Ovary (tissue), 9 donors: ENCODE measurements around the gene ADAMTS12. TPM values are rescaled to one million over a fixed set of nuclear protein-coding genes. Genes with fewer than 3 reads are reported as not detected.

Experiments
- DNase-seq, 5 donors: peaks; one replicate each; pipeline ENCODE4 v3.0.0-alpha.2; 2019 to 2020
- H3K27ac ChIP-seq, 2 donors: fragments of 200-600 bp; one replicate each; pipeline versions ENCODE4 v1.5.1 to v1.8.0; 2019 to 2022
- H3K27me3 ChIP-seq: fragments of 200-600 bp; one replicate; pipeline ENCODE4 v1.8.0; 2022
- H3K36me3 ChIP-seq: fragments of 200-600 bp; sonication (generic); one replicate; pipeline ENCODE4 v1.5.1; 2019
- H3K4me1 ChIP-seq: one replicate; pipeline ENCODE4 v1.8.1; 2013; ENCODE audit warnings: mild to moderate bottlenecking, moderate library complexity; ENCODE audit not compliant: insufficient read depth
- H3K4me3 ChIP-seq: fragments of 200-600 bp; sonication (generic); one replicate; pipeline ENCODE4 v1.5.1; 2017
- H3K9me3 ChIP-seq, 2 donors: fragments of 200-600 bp in 1 of 2; sonication (generic) in 1 of 2; one replicate each; pipeline versions ENCODE4 v1.5.1 to v1.8.1; 2013 to 2019; ENCODE audit warnings: mild to moderate bottlenecking in 1 of 2, moderate library complexity in 1 of 2
- CTCF ChIP-seq, 3 donors: fragments of 450-650 bp in 2 of 3; fragments of 200-600 bp in 1 of 3; IDR thresholded peaks; one replicate each; pipeline versions ENCODE4 v1.5.1 to v1.8.0; 2016 to 2022; ENCODE audit warnings: antibody characterized with exemption in 3 of 3, mild to moderate bottlenecking in 1 of 3
- EP300 ChIP-seq: sonication (generic); formaldehyde crosslinking; IDR thresholded peaks from one replicate; pipeline ENCODE4 v1.6.1; 2017; ENCODE audit warnings: antibody characterized with exemption
- POLR2A ChIP-seq: fragments of 450-650 bp; IDR thresholded peaks from one replicate; pipeline ENCODE4 v1.6.1; 2017; ENCODE audit warnings: antibody characterized with exemption, mild to moderate bottlenecking, moderate library complexity
- WGBS, 3 donors: extraction: QIAGEN DNeasy Blood & Tissue Kit in 1 of 3; methylation state at CpG; one replicate each; pipeline versions ENCODE4 v1.1.5 to v1.1.7; 2013 to 2017; 5-methylcytosine and 5-hydroxymethylcytosine counted together
- intact Hi-C, 4 donors: fragments of 100-400 bp; cut with DNase I; formaldehyde crosslinking; loops; one replicate each; pipeline versions ENCODE4 v1.11.0 to v1.15.1; 2022 to 2023
- polyA plus RNA-seq, 2 donors: library from polyadenylated mRNA; stranded (reverse); fragments of 200-250 nt in 1 of 2; fragments of 350-450 nt in 1 of 2; fragmentation: Illumina TruSeq in 1 of 2; extraction: RNeasy Lipid Tissue Mini Kit (QIAGEN cat#74804) in 1 of 2; gene quantifications; one replicate each; pipeline ENCODE4 v1.2.3, GENCODE V29; 2013 to 2014
- total RNA-seq, 7 donors: library from RNA; depleted of rRNA in 2 of 7; stranded (reverse); fragments of >200 nt in 2 of 7; fragmentation: NEBNext Ultra II Directional in 3 of 7; extraction: Animal tissue kit (Norgen Biotek cat#: 25700) in 3 of 7; gene quantifications; one replicate each; pipeline versions ENCODE4 v1.1.0 to v1.2.4, GENCODE V29; 2016 to 2023
- donor health status: DM: no; HTN: no; CAD: no; lungs with moderate emphysema.
- donor health status: DM: no; HTN: no; CAD: no.
- donor health status: Bipolar disorder and iron deficiency.
- donor health status: DM: yes; HTN: yes; CAD: no.
- donor health status: DM: no; HTN: no; CAD: no.
- donor health status: DM: yes; HTN: yes; CAD: no.

The ADAMTS12 gene
- total and polyA plus RNA-seq, 9 donors, result 2.9 to 9.8 (median 5.5) TPM

- Histone ChIP-seq H3K27ac (no peak overlapping the region), H3K36me3 (no peaks in the 10 kb centered on the region), H3K9me3 (no peaks in the 10 kb centered on the region), H3K4me3 (no peak overlapping the region), H3K27me3 (no peaks in the 10 kb centered on the region), H3K4me1 (no peaks in the 10 kb centered on the region)
- intact Hi-C loops, result no loop called here
- WGBS, 3 donors, result 66 to 74% (median 67%) methylated on average over 2 of the region's 2 CpGs
- DNase-seq, result no peak
- TF ChIP-seq EP300 (no peak), CTCF (IDR thresholded peaks at IDR 0.05) (no peak), POLR2A (no peak)
Measured at GRCh38 chr5:33527696-33528095, 364.1 kb downstream of the ADAMTS12 start.

- Histone ChIP-seq H3K27ac (no peak overlapping the region), H3K27me3 (no peaks in the 10 kb centered on the region), H3K36me3 (no peaks in the 10 kb centered on the region), H3K4me1 (no peaks in the 10 kb centered on the region), H3K9me3 (no peaks in the 10 kb centered on the region), H3K4me3 (no peak overlapping the region)
- DNase-seq, result no peak
- TF ChIP-seq POLR2A (no peak), CTCF (IDR thresholded peaks at IDR 0.05) (no peak), EP300 (no peak)
- intact Hi-C loops, result no loop called here
- 29 to 43% (median 32%) methylated on average over 4 of the region's 4 CpGs for WGBS, 3 donors
Measured at GRCh38 chr5:33526755-33527154, 365.0 kb downstream of the ADAMTS12 start.

- 91 to 98% (median 95%) methylated on average over 2 of the region's 2 CpGs for WGBS, 3 donors
- DNase-seq, result no peak
- intact Hi-C loops, result no loop called here
Measured at GRCh38 chr5:33524476-33524875, 367.3 kb downstream of the ADAMTS12 start.

GRCh38 chr5:33523208-33523771, 368.5 kb downstream of the ADAMTS12 start:
- no peak overlapping the region for H3K27ac ChIP-seq
- no peaks in the 10 kb centered on the region for H3K36me3 ChIP-seq
- H3K27me3 ChIP-seq, result no peaks in the 10 kb centered on the region
- intact Hi-C loops, result no loop called here
- H3K4me3 ChIP-seq, result no peak overlapping the region
- H3K4me1 ChIP-seq, result no peaks in the 10 kb centered on the region
- DNase-seq, result no peak
- TF ChIP-seq POLR2A (no peak), EP300 (no peak), CTCF (IDR thresholded peaks at IDR 0.05) (no peak)
- WGBS, 3 donors, result 95 to 97% (median 96%) methylated on average over 2 of the region's 2 CpGs
- no peaks in the 10 kb centered on the region for H3K9me3 ChIP-seq

More at GRCh38 chr5:33524476-33524875, 367.3 kb downstream of the ADAMTS12 start:
- no peaks in the 10 kb centered on the region for H3K36me3 ChIP-seq
- no peaks in the 10 kb centered on the region for H3K9me3 ChIP-seq
- H3K4me1 ChIP-seq, result no peaks in the 10 kb centered on the region
- H3K4me3 ChIP-seq, result no peak overlapping the region
- no peak overlapping the region for H3K27ac ChIP-seq
- H3K27me3 ChIP-seq, result no peaks in the 10 kb centered on the region
- TF ChIP-seq EP300, result no peak
- TF ChIP-seq POLR2A, result no peak
- TF ChIP-seq CTCF (IDR thresholded peaks at IDR 0.05), result no peak
